GM18499 (cell line): ENCODE results near the gene TALDO1.

Experiments used
- ATAC-seq: cut with Tn5 transposase; IDR thresholded peaks from one replicate; pipeline ENCODE4 v1.9.1; 2021; ENCODE audit warnings: moderate number of reproducible peaks; ENCODE audit not compliant: insufficient read depth, unreplicated experiment

Gene TALDO1

GRCh38 chr11:810040-810567, 62.8 kb downstream of the TALDO1 start:
- ATAC-seq, result no peak

- no peak for ATAC-seq
Measured at GRCh38 chr11:811446-812245, 64.4 kb downstream of the TALDO1 start.

- no peak for ATAC-seq
Measured at GRCh38 chr11:812390-812789, 65.1 kb downstream of the TALDO1 start.

- no peak for ATAC-seq
Measured at GRCh38 chr11:813072-813455, 65.8 kb downstream of the TALDO1 start.

DNA sequence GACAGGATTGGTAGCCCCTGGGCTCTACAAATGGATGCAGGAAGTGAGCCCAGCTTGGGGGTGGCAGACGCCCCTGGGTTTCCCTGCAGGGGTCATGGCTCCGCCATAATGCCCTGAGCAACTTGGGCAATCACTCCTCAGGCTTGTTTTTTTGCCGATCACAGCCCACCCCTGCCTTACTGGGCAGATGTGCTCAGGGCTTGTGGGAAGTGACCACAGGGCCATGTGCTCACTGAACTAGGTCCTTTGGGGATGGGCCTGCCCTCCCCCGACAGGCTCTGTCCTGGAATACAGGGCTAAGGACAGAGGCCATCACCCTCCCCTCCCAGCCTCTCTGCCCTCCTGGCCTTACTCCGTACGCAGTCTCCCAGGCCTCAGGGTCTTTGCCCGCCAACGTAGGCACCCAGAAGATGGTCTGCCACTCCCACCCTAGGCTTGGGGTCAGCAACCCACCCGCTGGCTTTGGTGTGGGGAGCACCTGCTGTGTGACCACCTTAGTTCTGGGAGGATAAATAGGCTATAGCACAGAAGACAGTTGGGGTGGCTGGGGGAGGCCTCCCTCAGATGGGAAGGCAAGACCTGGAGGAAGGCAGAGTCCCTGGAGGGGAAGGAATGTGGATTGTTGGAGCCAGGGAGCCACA, 66.3 kb downstream of the TALDO1 start:
- no peak for ATAC-seq
